ENCODE results near the gene PRKN. TPM values are rescaled to one million over a fixed set of nuclear protein-coding genes. Genes with fewer than 3 reads are reported as not detected.

PRKN gene
- total RNA-seq, 4 donors from 2014 or later, result 6.3 to 11.9 (median 9.5) TPM

DNA sequence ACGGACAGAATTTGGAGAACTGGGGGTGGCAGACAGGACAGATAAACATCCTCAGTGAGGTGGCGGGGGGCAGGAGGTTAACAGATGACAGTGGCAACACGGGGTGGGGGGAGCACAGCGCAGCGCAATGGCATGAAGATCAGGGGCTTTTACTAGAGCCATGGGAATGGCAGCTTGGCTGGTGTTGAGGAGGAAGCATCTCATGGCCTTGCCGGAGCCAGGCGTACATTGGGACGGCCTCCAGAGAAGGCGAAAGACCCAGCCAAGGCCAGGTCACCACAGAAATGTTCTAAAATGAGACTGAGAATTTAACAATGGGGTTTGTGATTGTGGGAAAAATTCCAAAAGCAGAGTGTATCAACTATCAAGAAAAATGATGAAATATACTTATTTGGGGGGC is 173.0 kb downstream of the PRKN start:
- WGBS, 2 donors, result 93 to 94% methylated on average over 9 of the region's 9 CpGs
- intact Hi-C loops (cut with DNase I; ENCODE audit: low total_unique reads), result no loop called here
- TF ChIP-seq, protein P1, sequence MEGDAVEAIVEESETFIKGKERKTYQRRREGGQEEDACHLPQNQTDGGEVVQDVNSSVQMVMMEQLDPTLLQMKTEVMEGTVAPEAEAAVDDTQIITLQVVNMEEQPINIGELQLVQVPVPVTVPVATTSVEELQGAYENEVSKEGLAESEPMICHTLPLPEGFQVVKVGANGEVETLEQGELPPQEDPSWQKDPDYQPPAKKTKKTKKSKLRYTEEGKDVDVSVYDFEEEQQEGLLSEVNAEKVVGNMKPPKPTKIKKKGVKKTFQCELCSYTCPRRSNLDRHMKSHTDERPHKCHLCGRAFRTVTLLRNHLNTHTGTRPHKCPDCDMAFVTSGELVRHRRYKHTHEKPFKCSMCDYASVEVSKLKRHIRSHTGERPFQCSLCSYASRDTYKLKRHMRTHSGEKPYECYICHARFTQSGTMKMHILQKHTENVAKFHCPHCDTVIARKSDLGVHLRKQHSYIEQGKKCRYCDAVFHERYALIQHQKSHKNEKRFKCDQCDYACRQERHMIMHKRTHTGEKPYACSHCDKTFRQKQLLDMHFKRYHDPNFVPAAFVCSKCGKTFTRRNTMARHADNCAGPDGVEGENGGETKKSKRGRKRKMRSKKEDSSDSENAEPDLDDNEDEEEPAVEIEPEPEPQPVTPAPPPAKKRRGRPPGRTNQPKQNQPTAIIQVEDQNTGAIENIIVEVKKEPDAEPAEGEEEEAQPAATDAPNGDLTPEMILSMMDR (IDR thresholded peaks at IDR 0.05), result no peak
- TF ChIP-seq POLR2A (IDR thresholded peaks at IDR 0.05), result no peak
- DNase-seq (ENCODE audit: low spot score in 2 of 2), result no peak
- no peak overlapping the region for H3K4me3 ChIP-seq (ENCODE audit: low read depth, poor library complexity, severe bottlenecking)

DNA sequence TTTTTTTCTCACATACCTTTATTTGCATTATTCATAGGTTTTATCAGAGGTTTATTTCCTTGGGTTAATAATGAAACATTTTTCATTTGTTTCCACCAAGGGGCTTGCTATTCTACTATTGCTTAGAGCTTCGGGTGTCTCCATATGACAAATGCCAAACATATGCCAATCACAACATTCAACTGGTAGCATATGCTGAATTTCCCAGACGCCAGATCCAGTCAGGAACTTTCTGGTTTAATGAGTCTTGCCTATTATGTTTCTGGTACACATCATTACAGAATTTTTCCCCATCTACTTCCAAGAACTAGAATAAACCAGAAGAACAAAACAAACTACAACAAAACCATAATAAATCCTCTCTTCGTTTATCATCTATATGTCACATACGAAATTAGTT is 180.7 kb downstream of the PRKN start:
- 56 to 67% methylated on average over 4 of the region's 4 CpGs for WGBS, 2 donors
- TF ChIP-seq POLR2A (IDR thresholded peaks at IDR 0.05), result no peak
- TF ChIP-seq, protein P1 (IDR thresholded peaks at IDR 0.05), result no peak
- DNase-seq (ENCODE audit: low spot score in 2 of 2), result no peak
- intact Hi-C loops (cut with DNase I; ENCODE audit: low total_unique reads), result no loop called here
- H3K4me3 ChIP-seq (ENCODE audit: low read depth, poor library complexity, severe bottlenecking), result no peak overlapping the region

DNA sequence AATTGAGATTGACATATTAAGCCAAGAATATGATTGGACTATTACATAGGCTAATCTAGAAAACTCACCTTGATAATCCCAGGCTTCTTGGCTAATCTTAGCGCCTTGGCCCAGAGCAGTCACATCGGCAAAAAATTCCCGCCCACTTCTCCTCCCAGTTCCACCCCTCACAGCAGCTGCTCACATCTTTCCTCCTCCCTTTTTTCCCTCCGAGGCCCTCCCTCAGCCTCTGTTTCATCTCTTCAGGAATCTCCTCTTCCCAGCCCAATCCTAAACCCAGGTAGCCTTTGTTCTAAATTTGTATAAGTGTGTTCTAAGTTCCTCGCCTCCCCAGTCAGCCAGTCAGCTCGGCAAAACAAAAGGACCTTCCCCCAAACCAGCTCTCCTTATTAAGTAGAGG is 184.3 kb downstream of the PRKN start:
- TF ChIP-seq POLR2A (IDR thresholded peaks at IDR 0.05), result no peak
- TF ChIP-seq, protein P1 (IDR thresholded peaks at IDR 0.05), result no peak
- DNase-seq (ENCODE audit: low spot score in 2 of 2), result no peak
- intact Hi-C loops (cut with DNase I; ENCODE audit: low total_unique reads), result no loop called here
- H3K4me3 ChIP-seq (ENCODE audit: low read depth, poor library complexity, severe bottlenecking), result no peak overlapping the region
- 82 to 93% methylated on average over 6 of the region's 6 CpGs for WGBS, 2 donors

DNA sequence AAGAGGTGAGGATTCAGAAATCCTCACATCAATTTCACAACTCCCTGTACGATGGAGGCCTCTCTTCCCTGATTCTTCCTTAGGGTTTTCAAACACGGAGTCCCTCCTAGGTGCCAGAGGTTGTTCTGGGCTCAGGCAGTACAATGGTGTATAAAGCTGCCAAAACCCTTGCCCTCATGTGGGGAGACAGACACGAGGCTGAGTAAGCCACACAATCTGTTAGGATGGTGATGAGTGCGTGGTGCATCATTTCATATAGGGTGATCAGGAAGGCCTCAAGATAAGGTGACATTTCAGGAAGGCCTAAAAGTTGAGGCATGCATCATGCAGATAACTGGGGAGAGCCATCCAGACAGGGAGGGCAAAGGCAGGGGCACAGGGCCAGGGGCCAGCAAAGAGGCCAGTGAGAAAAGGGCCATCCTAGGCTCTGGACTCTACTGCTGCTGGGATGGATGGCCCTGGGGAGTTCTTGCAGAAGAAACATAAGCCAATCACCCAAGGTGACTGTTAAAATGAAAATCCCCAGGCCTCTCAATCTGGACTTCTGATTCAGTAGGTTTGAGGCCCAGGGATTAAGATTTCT is 186.5 kb downstream of the PRKN start:
- intact Hi-C loops (cut with DNase I; ENCODE audit: low total_unique reads), result no loop called here
- DNase-seq (ENCODE audit: low spot score in 2 of 2), result no peak
- 92 to 96% methylated on average over 4 of the region's 4 CpGs for WGBS, 2 donors
- TF ChIP-seq POLR2A (IDR thresholded peaks at IDR 0.05), result no peak
- TF ChIP-seq, protein P1 (IDR thresholded peaks at IDR 0.05), result no peak
- no peak overlapping the region for H3K4me3 ChIP-seq (ENCODE audit: low read depth, poor library complexity, severe bottlenecking)

DNA sequence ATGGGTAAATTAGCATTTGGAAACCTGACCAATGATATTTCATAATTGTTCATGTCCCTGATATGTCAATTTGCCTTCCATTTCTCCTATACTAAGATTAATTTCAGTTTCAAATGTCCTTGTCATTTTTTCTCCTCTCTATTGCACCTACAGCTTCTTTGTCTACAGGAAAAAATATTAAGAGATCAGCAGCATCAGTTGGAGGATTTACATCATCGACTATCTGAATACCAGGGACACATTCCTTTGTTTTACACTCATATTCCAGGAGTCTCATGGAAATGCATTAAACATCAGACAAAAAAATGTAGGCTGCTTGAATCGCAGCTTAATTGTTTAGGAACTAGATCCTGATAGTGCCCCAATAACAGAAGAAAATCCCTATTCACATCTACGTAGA is 188.2 kb downstream of the PRKN start:
- no peak overlapping the region for H3K4me3 ChIP-seq (ENCODE audit: low read depth, poor library complexity, severe bottlenecking)
- no peak for TF ChIP-seq POLR2A (IDR thresholded peaks at IDR 0.05)
- no peak for DNase-seq (ENCODE audit: low spot score in 2 of 2)
- intact Hi-C loops (cut with DNase I; ENCODE audit: low total_unique reads), result no loop called here
- 75 to 81% methylated on average over 3 of the region's 3 CpGs for WGBS, 2 donors

DNA sequence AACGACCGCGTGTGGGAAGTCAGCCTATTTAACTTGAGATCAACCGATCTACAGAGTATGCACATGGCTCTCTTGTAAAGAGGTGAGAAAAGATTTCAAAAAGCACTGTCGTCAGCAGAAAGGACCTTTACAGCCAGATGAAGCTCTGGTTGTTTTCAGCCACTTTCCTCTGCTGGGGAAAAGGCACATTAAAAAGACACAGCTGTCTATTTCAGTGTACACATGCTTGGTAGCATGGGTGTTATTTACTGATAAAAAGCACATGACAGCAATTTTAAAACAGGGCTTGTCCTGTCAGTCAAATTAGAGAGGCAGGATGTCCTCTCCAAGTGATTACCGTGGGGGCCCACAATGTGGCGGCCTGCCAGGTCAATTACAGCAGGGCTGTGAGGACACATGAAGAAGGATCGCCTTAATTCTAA is 188.9 kb downstream of the PRKN start:
- 51% methylated on average over 8 of the region's 8 CpGs for WGBS, 2 donors
- TF ChIP-seq POLR2A (IDR thresholded peaks at IDR 0.05), result no peak
- TF ChIP-seq, protein P1 (IDR thresholded peaks at IDR 0.05), result no peak
- intact Hi-C loops (cut with DNase I; ENCODE audit: low total_unique reads), result no loop called here
- no peak for DNase-seq (ENCODE audit: low spot score in 2 of 2)
- H3K4me3 ChIP-seq (ENCODE audit: low read depth, poor library complexity, severe bottlenecking), result no peak overlapping the region
